Activated CD8-positive, alpha-beta memory T cell treated with anti-CD3 and anti-CD28 coated beads, Interleukin-2, amount 50 U/mL, for 1 hour (primary cell): Measurements from ENCODE around the gene LRRC4C.

Experiments used
- DNase-seq: peaks from one replicate; pipeline ENCODE4 v3.0.0-alpha.2; 2020; ENCODE audit errors: extremely low read depth

LRRC4C gene

DNA sequence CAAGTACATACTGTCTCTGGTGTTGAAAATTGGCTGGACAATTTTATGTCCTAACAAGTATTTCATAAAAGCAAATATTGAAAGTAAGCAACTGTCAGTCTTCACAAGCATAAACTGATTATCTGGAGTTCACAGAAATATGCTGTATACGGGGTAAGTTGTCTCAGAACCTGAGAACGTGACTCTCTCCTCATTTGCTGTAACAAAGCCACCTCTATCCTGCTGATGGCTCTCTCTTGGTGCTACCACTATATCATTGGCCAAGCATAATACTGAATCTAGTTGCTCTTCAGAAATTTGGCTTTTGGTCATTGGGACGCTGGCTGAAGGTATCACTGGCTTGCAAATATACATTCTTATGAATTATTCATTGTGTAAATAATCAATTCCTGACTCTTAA, 1078.0 kb downstream of the LRRC4C start:
- no peak for DNase-seq

DNA sequence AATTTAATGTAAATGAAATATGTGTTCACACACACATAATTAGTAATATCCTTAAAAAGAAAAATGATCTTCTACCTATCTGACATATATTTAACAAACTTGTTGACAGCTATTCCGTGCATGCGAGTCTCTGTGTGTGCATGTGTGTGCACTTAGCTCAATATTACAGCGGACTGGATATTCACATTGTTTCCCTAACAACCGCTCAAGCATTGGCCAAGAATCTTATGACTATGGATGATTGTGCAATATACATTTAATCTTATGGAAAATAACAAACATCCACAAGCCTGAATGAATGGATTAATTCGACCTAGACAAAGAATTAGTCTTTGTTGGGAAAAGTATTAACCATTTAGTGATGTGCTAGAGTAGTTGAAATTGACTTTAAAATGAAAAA, 1078.6 kb downstream of the LRRC4C start:
- DNase-seq, result no peak

DNA sequence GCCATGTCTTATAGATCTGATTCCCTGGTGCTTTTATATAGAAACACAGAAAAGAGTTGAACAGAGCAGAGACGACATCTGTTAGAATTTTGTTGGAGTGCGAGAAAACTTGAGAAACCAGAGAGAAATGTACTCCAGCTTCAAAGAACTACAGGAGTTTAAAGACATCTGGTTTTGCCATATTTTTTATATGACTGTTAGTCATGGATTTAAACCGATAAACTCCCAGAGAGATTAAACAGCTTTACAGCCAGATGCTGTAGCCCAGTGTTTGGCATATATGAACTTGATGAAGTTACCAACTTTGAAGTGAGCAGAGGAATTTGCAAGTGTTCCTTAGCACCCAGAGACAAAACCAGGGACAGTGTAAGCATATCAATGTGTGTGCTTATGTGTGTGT, 1083.1 kb downstream of the LRRC4C start:
- DNase-seq, result no peak

DNA sequence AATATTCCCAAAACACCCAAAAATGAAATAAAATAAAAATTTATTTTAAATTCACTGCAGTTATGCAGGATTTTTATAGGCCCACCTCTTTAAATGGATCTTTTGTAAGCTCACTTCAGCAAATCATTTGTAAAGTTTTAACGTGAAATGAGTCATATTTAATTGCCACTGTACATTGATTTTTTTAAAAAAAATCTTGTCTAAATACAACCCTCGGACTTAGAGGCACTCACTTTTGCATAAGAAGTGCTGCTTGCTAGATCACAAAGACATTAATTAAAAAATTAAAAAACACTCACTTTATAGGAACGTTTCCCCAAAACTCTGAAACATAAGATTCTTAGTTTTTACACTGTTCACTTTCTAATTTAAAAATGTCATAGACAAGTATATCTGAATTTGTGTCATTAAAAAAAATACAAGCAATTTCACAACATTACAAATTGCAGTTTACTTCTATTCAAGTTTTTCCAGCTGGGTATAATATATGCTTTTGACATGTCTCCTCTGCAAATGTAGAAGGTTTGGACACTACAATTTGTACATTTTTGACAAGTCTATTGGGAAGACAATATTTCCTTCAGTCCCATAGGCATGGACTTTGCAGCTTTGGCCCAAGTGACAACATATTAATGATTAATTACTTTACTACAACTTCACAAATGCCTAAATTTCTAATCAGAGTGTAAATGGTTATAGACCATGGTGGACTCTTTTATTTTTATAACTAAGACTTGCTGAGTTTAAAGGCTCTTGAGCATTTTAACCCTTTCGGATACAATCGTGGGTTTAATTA, 1088.4 kb downstream of the LRRC4C start:
- no peak for DNase-seq

DNA sequence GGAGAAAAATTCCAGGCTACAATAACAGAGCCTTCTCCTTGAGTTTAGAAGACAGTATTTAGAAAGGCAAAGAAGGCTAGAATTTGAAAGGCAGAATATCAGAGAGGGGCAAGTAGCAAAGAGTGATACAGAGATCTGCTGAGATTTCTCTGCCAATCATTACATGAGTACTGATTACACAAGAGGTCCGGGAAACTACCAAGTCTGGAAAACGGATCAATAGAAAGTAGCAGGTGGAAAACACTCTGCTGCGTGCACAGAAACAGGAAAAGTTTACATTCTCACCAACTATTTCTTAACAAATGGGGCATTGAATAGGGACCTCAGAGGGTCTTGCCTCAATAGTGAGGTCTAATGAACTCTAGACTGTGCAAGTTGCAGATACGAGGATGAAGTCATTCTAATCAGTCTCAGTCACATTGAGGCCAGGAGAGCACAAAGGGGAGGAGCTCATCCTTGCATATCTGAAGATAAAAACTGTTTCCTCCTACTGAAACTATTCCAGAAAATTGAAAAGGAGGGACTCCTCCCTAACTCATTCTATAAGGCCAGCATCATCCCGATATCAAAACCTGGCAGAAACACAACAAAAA, 1099.2 kb downstream of the LRRC4C start:
- no peak for DNase-seq

DNA sequence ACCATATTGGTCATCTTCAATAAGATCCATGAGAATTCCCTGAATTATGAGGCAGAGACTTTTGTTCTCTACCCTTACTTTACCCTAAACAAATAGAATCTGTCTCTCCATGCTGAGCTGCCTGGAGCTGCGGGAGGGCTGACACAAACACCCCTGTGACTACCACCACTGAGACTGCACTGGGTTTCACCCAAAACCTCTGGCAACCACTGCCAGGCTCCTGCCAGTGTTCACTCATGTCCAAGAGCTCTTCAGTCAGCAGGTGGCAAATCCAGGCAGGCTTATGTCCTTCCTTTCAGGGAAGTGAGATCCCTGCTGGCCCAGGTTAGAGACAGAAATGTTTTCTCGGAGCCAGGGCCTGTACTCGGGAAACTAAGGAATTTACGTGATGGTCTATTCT, 1105.3 kb downstream of the LRRC4C start:
- no peak for DNase-seq

DNA sequence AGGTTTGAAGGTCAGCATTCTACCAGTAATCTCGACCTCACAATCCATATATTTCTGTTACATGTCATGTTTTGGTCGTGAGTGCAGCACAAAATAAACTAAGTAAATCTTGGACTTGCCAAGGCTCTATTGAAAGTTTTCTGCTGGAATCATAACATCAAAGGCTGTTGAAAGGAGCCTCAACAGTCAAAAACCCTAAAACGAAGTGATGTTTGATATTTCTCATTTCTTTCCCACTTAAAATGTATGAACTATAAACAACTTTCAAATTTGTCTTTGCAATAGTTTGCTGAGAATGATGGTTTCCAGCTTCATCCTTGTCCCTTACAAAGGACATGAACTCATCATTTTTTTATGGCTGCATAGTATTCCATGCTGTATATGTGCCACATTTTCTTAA, 1118.5 kb downstream of the LRRC4C start:
- DNase-seq, result no peak

DNA sequence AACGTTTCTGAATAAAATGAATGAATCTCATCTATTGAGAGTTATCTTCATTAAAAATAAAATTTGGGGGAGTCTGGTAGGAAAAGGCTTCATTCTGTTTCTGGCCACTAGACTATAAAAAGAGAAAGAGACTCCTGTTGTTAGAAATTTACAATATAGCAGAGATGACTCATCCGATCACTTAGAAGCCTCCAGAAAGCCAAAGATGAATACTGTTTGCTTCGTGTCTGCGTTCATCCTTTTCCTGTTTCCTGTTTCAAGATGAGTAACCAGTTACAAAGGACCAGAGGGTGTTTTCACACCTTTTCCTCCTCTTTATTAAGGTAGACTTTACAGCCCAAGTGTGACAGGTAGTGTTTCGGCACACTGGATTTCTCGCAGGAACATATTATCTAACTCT, 1120.7 kb downstream of the LRRC4C start:
- DNase-seq, result no peak

DNA sequence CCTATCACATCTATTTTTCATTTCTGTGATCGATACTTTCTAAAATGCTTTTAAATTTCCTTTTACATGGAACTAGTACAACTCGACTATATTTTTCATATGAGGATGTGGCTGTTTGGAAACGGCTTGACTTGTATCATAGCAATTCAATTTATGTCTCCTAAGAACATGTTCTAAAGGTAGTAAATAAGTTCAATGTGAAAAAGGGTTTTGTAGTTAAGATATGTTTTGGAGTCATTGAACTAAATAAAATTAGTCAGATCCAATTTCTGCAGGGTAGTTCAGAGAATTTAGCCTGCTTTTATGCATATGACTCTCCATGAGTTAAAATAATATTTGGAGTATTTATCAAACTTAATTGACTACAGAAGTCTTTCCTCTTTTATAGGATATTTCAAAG, 1121.4 kb downstream of the LRRC4C start:
- no peak for DNase-seq

DNA sequence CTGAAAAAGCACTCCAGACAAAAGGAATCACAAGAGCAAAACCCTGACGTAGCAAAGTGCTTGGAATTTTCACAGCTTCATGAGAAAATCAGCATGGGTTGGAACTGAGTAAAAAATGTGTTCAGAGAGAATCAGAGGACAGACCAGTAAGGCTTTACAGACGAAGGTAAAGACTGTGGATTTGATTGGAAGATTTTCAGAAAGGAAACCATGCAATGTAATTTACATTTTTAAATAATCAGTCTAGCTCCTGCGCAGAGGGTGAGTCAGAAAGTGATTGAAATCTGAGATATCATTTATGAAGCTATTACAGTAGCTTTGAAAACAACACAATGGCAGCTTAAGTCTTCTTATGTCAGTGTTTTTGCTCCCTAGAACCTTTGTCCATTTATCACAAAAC, 1122.3 kb downstream of the LRRC4C start:
- DNase-seq, result no peak

DNA sequence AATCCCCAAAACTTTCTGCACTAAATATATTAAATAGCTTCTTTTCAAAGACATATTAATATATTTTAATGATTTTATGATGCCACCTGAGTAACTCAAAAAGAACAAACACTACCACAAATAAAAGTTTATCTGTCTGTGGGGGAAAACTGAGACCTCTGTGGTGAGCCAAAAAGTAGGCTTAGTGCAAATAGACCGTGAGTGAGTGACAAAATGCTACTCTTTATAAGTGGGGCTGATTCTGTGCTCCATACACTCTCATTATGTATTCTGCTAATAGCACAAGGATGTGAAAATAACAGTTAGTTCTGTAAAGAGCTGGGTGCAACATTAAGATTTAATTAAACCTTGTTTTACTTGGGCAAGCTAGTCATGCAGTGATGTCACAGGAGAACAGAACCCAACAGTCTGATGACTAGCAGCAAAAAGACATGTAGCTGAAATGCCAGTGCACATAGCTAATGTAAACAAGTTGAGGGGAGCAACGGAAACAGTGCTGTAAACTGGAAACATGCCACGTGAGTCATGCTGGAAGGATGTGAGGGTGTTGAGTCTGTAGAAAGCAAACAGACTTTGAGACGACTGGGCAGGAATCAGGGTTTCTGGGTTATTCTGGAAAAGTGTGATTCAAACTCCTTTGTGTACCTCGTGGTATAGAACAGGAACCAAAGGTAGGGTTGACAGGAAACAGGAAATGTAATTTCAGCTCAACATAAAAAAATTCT, 1130.4 kb downstream of the LRRC4C start:
- DNase-seq, result no peak

DNA sequence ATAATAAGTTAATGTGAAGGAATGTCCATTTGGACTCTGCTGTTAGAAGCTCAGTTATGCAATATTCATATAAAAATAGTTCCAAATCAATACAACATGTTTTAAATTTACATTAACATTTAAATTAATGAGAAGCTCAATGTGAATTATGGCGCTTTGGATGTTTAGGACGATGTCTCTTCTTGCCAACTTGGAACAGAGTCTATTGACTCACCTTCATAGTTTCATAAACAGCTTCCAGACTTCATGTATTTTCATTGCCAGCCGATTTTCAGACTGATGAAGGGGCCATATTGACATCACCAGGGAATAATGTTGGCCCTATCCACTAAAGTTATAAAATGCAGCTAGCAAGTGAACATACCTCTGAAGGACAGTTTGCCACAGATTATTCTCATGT, 1136.2 kb downstream of the LRRC4C start:
- no peak for DNase-seq

DNA sequence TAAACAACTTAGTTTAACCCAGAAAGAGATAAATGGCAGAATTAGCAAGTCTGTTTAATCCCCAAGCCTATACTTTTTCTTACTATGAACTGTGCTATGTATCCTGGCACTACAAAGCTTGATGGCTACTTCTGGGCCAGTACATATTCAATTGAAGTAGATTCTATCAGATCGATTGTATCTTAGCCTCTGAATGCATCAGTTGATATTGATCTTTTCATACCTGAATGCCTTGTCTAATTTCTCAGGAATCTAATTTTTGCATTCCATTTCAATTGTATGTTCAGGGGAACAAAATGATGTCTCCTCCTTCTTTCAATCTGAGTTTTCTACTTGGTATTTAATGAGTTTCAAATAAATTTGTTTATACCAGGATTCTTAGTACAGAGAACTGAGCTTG, 1137.9 kb downstream of the LRRC4C start:
- DNase-seq, result no peak

DNA sequence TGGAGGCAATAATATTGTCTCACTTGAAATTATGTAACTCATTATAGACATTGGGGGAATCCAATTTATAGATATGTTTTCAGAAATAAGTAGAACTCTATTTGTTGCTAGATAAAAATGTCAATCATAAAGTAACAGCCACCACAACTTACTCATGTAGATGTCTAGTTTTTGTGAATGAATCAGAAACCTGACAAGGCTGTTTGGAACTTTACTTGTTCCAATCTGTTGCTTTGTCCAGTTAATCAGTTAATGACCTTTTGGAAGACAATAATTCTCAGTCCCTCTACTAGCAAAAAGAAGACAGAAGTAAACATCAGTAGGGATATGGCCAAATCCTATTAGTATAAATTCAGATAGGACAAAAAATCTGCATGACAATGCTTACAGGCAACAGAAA, 1143.3 kb downstream of the LRRC4C start:
- DNase-seq, result no peak

DNA sequence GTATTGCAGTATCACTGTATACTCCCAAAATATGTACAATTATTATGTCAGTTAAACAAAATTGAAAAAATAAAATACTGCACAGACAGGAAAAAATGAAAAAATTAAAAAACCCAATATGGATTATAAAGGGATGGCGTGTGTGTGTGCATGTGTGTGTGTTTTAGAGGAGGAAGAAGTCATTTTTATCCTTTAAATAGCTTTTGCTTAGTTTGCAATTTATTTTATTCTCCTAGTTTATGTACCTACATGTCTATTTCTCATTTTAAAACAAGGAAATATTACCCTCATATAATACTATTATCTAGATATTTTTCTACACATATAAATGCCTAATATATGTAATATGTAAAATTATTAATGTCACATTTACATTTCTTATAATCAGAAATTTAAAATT, 1144.3 kb downstream of the LRRC4C start:
- DNase-seq, result no peak

DNA sequence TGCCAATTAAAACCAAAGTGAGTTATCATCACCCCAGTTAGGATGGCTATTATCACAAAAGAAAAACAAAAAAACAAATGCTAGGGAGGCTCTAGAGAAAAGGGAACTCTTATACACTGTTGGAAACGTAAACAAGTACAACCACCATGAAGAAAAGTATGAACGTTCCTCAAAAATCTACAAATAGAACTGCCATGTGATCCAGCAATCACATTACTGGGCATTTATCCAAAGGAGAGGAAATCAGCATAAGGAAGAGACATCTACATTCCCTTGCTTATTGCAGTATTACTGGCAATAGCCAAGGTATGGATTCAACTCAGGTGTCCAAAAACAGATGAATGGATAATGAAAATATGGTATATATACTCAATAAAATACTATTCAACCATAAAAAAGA, 1145.1 kb downstream of the LRRC4C start:
- DNase-seq, result no peak

DNA sequence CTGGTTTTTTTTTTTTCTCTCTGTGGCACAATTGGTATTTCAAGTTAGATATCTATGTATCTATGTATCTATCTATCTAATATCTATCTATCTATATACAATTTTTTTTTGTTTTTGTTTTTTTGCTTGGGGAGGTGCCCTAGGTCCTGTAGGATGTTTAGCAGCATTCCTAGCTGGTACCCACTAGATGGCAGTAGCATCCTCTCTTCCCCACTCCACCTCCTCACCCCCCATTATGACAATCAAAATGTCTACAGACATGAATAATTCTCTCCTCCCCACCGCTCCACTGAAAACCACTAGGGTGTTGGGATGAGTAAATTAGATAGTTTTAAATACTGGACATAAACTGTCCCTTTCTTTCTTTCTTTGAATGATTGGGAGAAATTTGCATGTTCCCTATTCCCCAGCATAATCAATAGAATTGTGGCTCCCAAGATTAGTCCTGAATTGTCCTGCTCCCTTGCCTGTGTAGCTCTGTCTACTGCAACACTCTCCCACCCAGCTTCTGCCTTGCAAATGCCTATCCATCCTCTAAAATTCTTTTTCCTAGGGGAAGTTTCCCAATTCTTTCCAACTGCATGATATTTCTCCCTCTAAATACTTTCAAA, 1152.4 kb downstream of the LRRC4C start:
- no peak for DNase-seq

DNA sequence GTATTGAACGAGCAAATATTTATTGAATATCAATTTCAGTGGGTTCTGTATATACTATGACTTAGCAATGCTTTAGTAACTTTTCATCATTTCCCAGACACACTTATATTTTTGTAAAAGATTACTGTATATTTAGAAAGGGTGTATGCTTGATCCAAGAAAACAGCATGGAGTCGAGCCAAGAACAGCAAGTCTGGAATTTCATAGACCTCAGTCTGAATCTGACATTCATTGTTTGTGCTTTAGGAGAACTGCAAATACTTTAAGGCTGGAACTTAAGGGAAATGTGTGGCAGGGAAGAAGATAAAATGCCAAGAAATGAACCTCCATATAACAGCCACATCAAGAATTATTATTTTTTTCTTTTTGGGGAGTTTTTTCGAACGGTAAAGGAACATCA, 1156.8 kb downstream of the LRRC4C start:
- no peak for DNase-seq

DNA sequence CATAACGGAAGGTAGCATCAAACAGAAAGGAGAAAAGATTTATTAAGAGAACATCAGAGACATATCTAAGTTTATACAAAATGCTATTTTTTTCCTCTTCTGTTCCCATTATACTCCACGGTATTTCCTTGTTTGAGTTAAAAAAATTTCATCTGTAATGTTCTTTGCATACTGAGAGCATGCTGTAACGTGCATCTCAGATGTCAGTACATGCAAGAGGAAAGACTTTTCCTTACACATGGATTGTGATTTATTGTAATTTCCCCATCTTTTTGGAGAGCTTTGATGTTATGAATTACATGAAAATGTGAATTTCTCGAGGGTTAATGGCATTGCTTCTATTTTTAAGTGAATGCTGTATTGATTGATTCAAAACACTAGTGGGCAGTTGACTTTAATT, 1164.0 kb downstream of the LRRC4C start:
- DNase-seq, result no peak

DNA sequence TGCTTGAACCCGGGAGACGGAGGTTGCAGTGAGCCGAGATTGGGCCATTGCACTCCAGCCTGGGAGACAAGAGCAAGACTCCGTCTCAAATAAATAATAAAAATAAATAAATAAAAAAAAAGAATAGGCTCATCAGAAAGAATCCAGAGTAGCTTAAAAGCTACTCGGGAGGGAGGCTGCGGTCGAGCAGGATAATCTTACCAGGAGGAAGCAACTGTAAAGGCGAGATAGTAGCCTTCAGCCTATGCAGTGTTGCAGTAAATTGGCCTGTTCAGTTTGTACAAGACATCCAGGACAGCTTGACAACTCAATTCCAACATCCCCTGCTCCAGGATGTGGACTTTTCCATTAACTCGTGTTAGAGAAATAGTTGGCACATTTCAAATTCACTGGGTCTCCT, 1164.7 kb downstream of the LRRC4C start:
- DNase-seq, result no peak

DNA sequence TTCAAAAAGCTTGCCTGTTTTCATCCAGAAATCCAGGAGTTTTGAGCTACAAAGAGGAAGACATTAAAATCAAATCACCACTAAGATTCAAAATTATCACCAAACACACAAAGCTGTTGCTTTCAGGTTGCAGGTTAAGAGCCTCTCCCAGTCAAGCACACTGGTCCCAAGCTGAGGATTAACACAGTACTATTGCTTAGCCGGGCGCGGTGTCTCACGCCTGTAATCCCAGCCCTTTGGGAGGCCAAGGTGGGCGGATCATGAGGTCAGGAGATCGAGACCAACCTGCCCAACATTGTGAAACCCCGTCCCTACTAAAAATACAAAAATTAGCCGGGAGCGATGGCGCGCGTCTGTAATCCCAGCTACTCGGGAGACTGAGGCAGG, 1165.1 kb downstream of the LRRC4C start:
- DNase-seq, result no peak

DNA sequence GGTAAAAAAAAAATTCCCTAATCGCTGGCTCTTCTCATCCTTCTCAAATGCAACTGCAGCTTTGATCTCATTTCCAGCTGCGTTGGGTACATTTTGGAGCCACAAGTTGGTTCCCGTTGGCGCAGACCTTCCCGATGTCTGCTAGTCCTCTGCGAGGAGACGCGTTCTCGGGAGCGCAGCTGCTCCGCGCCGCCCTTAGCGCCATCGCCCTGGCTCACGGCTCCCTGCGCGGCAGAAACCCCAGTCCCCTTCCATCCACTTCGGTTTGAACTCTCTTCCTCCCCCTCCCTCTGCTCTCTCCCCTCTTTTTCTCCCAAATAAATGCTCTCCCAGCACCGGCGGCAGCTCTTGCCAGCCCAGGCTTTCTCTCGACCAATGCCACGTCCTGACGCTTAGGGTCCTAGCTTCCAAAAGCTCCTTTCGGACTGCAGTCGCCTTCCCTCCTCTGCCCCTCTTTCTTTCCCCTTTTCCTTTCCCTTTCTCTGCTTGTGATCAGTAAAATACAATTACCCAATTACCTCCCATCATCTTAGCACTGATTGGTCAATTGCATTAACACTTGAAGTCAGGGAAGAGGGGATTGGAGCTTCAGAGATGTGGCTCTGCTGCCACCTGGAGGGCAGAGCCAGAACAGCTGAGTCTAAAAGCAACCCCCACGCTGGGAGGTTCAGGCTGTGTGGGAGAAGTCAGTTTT, 1165.7 kb downstream of the LRRC4C start:
- DNase-seq, result no peak
